ENCODE results near the gene ZMYND19.
A peak's percentile ranks its signal among the peaks of the same experiment; 100 is the strongest.

The ZMYND19 gene

GRCh38 chr9:137606734-137607138, 16.4 kb upstream of the ZMYND19 start:
- peak overlapping the region; percentile 52 for H3K4me3 ChIP-seq (ENCODE audit: control insufficient read depth, low read depth, low read length)
- TF ChIP-seq CTCF (IDR thresholded peaks at IDR 0.05; ENCODE audit: control insufficient read depth, insufficient read depth, low read depth, low read length, missing control alignments), result no peak
- DNase-seq (ENCODE audit: low read depth), result no peak

- TF ChIP-seq CTCF (IDR thresholded peaks at IDR 0.05; ENCODE audit: control insufficient read depth, insufficient read depth, low read depth, low read length, missing control alignments), result no peak
- DNase-seq (ENCODE audit: low read depth), result no peak
- H3K4me3 ChIP-seq (ENCODE audit: control insufficient read depth, low read depth, low read length), result peak overlapping the region; percentile 52
These were observed 15.8 kb upstream of the ZMYND19 start for GRCh38 chr9:137606005-137606621.

- DNase-seq (ENCODE audit: low read depth), result peak; percentile 21
- H3K4me3 ChIP-seq (ENCODE audit: control insufficient read depth, low read depth, low read length), result peak within 1 kb of the TSS; percentile 58
- no peak for TF ChIP-seq CTCF (IDR thresholded peaks at IDR 0.05; ENCODE audit: control insufficient read depth, insufficient read depth, low read depth, low read length, missing control alignments)
These were observed 15.1 kb upstream of the ZMYND19 start, which contains the start of gene ARRDC1 for GRCh38 chr9:137605121-137606004. TSS of gene ARRDC1 (plus strand) at chr9:137605686. CDS start at chr9:137605718, 32 bp downstream.

GRCh38 chr9:137604345-137605086, 14.2 kb upstream of the ZMYND19 start:
- DNase-seq (ENCODE audit: low read depth), result no peak
- H3K4me3 ChIP-seq (ENCODE audit: control insufficient read depth, low read depth, low read length), result peak overlapping the region; percentile 58
- TF ChIP-seq CTCF (IDR thresholded peaks at IDR 0.05; ENCODE audit: control insufficient read depth, insufficient read depth, low read depth, low read length, missing control alignments), result no peak

- H3K4me3 ChIP-seq (ENCODE audit: control insufficient read depth, low read depth, low read length), result no peak overlapping the region
- no peak for DNase-seq (ENCODE audit: low read depth)
- TF ChIP-seq CTCF (IDR thresholded peaks at IDR 0.05; ENCODE audit: control insufficient read depth, insufficient read depth, low read depth, low read length, missing control alignments), result no peak
These were observed 13.6 kb upstream of the ZMYND19 start for GRCh38 chr9:137603879-137604278.

GRCh38 chr9:137602661-137603060, 12.3 kb upstream of the ZMYND19 start:
- H3K4me3 ChIP-seq (ENCODE audit: control insufficient read depth, low read depth, low read length), result no peak overlapping the region
- no peak for DNase-seq (ENCODE audit: low read depth)
- no peak for TF ChIP-seq CTCF (IDR thresholded peaks at IDR 0.05; ENCODE audit: control insufficient read depth, insufficient read depth, low read depth, low read length, missing control alignments)
